HG02973 (cell line): ENCODE measurements around the gene BORCS5.
"Not testable (repeated sequence)": the region's sequence is repeated elsewhere in the genome, so short reads cannot be mapped to it uniquely, and the experiment has no call there.

Experiments
- ATAC-seq: cut with Tn5 transposase; IDR thresholded peaks from one replicate; pipeline ENCODE4 v1.9.1; 2021; ENCODE audit warnings: moderate library complexity; ENCODE audit not compliant: unreplicated experiment

The BORCS5 gene

DNA sequence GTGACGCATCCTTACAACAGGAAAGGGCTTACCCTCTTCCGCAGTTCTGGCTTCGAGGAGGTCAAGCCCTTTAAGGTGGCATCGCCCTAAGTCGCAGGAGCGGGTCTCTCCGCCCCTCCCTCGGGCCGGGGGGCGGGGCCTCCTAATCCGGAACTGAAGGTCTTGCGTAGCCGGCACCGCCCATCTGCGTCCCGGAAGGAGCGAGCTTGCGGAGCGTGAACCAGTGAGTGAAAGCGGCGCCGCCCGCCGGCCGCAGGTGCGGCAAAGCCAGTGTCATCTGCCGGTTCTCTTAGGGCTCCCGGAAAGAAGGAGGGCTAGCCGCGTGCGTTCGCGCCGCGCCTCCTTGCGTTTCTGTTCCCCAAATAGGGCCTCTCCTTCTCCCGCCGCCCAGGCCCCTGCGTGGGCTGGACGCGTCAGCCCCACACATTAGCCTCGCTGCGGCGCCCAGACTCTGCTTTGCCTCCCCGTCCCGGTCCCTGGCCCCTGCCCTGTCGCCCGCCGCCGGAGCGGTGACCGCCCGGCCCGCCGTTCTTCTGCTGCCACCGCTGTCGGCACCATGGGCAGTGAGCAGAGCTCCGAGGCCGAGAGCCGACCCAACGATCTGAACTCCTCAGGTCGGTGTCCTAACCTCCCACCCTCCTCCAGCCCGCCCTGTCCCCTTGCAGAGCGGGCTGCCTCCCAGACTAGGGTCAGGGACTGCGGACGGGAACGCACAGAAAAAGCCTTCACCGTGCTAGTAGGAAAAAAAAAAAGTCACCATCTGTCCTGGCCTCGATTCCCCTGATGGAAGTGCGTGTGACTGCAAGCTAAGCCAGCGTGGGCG, at the start of gene BORCS5:
Gene BORCS5 (plus strand): TSS at position 183 of the 823 bp plus-strand sequence. CDS start 374 bp downstream, at position 557.
- peak; percentile 90 for ATAC-seq

DNA sequence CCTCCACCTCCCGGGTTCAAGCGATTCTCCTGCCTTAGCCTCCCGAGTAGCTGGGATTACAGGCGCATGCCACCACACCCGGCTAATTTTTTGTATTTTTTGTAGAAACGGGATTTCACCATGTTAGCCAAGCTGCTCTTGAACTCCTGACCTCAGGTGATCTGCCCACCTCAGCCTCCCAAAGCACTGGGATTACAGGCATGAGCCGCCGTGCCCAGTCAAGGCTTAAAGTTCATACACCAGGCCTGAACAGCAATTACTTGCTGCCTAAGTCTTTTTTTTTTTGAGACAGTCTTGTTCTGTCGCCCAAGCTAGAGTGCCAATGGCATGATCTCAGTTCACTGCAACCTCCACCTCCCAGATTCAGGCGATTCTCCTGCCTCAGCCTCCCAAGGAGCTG, 46.2 kb upstream of the BORCS5 start:
- not testable (repeated sequence) for ATAC-seq

DNA sequence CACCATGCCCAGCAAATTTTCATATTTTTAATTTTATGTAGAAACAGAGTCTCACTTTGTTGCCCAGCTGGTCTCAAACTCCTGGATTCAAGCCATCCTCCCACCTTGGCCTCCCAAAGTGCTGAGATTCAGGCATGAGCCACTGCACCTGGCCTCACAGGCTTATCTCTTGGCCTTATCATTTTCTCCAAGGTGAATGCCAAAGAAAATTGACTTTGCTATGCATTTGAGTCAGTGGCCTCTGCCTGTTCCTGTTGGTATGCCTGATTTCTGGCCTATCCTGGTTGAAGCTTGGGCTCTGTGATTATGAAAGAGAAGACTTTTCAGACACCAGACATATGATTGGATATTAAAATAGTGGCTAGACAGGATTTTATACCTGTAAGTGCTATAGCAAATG, 41.0 kb upstream of the BORCS5 start:
- ATAC-seq = no peak

DNA sequence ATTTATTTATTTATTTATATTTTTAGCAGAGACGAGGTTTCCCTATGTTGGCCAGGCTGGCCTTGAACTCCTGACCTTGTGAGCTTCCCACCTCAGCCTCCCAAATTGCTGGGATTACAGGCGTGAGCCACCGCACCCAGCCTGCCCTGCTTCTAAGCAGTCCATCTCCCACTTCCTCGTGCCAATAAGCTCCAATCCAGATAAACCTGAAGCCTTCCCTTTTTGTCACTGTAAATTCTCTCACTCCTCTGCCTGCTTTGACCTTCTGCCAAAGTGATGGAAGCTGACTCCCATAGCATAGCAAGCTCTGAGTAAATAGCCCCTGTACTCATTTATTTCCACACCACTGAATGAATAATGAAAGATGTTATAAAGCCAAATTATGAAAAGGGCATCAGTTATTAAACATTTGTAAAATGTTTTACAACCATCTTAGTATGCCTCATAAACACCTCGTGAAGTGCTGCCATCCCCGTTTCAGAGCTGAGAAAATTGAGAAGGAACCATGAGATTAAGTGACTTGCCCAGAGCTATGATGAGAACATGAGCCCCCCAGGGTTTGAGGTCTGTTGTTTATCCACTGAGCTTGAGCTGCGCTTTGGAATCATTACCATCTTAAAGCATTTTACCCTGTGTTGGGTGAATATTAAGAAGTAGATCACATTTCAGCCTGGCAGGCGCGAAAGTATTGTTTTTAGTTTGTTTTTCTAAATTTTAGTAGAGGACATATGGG, 37.3 kb upstream of the BORCS5 start:
- ATAC-seq = no peak

DNA sequence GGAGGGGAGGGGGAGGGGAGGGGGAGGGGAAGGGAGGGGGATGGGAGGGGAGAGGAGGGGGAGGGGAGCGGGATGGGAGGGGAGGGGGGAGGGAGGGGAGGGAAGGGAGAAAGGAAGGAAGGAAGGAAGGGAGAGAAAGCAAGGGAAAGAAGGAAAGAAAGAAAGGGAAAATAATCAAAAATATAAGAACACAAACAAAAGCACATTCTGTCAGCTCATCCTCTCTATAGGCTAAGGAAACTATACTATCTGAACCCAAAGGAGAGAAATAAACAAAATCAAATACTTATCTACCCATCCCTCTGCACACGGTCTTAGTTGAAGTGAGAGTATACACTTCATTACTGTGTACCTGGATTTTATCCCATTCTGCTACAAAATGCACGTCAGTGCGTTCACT, 33.8 kb upstream of the BORCS5 start:
- ATAC-seq = no peak

DNA sequence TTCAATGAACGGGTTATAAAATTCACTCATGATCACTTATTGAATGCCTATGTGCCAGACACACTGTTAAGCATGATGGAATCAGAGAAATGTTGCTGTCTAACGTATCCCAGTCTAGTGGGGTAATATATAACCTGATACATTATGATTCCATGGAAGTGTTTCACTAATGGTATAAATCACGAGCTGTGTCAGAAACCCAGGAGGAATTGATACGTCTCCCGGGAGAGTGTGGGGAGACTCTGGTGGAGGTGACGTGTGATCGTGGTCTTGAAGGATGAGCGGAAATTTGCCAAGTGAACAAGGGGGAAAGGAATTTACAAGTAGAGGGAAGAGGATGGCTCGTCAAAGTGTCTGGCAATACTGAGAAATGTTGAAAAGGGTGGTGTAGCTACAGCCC, 33.3 kb upstream of the BORCS5 start:
- ATAC-seq = no peak

DNA sequence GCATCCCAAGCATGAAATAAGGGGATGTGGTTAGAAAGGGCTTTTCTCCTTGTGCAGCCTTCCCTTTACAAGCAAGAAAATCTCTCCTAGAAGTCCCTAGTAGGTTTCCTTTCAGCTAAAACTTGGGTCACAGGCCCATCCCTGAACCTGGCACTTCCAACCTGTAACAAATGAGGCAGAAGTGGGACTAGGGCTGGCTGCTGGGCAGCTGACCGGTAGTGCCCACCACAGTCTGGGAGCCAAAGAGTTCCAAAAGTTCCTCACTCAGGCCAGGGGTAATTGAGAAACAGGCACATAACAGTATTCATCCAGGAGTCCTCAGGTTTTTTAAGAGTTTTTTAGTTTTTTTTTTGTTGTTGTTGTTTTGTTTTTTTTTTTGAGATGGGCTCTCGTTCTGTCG, 30.6 kb upstream of the BORCS5 start:
- ATAC-seq = no peak

DNA sequence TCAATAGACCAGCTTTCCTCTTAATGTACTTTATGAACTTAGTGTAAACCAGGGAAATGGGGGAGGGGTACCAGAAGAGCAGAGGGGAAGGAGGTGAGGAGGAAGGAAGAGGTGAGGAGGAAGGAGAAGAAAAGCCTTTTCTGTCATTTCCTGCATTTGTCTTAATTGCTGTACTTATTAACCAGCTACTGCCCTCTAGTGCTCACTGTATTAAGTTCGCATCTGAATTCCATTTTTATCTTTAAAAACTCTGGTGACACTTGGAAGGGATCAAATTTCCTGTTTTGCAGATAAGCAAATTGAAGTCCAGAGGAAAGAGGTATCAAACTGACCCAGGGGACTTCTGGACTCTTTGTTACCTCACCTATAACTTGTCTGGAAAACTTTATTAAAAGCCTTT, 29.1 kb upstream of the BORCS5 start:
- ATAC-seq = no peak

DNA sequence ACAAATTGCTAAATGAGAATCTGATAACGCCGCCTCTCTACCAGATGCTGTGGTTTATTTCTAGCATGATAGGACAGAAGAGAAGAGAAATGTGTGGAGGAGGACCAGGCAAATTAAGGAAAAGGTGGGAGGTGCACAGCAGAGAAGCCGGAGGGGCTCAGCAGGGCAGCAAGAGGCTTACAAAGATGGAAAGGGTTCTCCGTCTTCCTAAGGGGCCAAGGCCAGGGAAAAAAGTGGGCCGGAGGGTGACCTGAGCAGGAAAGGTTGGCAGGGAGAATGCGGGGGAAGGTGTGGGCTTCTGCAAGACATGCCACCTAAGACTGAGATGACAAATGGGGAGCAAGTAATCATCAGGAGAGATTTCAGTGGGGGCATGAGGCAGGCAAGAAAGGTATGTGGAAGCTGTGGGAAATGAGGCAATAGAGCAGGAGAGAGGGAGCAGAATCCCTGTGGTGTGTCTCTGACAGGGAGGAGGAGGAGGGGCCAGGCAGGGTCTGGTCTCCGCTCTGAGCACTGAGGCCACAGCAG, 25.6 kb upstream of the BORCS5 start:
- ATAC-seq = no peak

DNA sequence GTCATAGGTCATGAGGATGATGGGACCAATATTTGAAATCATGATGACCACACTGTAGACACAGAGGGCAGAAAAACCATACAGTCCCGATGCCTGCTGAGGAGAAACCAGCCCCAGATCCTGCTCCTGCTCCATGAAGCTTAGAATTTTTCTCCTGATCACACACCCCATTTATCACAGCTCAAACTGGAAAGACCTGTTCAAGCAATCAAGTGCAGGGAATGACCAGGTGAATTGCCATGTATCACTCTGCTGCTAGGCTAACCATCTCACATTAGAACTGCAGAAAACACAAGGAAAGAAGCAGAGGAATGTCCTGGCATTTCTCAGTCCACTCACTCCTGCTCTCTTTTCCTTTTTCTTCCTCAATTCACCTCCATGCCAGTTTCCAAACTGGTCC, 25.0 kb upstream of the BORCS5 start:
- no peak for ATAC-seq

DNA sequence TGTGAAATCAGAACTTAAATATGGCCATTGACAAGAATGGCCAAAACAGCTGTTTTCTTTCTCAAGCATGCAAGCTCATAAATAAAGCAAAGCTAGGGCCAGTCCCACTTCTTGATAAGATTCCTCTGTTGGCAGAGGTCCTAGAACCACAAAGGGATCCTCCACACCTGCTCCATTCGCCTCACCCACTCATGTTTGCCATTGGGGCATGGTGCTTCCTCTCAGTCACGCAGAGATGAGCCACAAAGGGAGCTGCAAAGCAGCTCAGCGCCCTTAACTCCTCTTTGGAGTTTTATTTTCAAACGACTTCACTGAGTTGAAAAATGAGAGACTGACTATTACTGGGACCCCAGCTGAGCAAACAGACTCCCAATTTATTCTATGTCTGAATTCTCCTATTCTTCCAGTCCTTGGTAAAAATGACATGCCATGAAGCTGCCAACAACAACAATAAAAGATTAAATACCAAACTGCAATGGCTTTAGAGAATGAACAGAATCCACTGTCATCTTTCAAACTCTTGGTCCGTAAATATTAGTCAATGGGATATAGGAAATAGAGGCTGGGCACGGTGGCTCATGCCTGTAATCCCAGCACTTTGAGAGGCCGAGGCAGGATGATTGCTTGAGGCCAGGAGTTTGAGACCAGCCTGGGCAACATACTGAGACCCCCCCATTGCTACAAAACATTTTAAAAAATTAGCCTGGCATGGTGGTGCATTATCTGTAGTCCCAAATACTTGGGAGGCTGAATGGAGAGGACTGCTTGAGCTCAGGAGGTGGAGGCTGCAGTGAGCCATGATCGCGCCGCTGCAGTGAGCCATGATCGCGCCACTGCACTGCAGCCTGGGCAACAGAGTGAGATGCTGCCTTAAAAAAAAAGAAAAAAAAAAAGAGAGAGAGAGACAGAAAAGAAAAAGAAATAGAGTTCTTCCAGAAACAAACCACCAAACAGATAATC, 23.2 kb upstream of the BORCS5 start:
- no peak for ATAC-seq

DNA sequence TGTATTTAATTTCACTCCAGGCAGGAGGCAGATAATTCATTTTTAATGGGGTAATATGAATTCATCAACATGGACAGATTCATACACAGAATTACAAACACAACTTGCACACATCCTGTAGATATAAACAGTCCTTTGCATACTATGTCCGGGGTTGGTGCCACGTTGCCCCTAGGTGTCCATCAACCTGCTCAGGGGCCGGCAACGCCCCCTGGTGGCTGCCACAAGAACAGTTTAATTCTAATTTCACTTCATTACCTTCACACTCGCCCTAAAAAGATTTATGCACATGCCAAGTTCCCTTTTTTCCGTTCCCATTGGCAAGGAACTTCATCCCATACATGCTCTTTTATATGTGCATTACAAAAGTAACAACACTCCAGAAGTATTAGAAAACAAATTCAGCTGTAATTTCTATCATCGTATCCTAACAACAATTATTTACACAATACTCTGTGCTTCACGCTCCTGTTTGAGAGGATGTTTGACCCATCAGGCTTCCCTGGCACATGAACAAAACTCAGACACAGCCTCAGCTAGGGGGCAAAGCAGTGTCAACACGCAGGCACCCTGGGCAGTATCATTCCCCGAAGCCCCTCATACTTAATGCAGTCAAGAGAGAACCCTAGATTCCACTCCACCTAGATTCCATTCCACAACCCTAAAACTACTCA, 22.4 kb upstream of the BORCS5 start:
- peak; percentile 58 for ATAC-seq

DNA sequence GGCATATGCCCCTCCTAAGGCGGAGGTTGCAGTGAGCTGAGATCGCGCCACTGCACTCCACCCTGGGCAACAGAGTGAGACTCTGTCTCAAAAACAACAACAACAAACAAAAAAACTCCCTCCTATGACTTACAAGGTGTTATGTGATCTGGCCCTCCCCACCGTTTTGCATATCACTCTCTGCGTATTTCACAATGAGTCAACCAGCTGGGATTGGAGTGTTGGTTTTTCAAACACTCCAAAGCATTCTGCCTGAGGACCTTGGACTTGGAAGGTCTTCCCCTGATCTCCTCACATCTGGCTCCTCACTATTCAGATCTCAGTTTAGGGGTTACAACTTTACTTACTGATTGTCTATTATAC, 20.8 kb upstream of the BORCS5 start:
- peak; percentile 73 for ATAC-seq

DNA sequence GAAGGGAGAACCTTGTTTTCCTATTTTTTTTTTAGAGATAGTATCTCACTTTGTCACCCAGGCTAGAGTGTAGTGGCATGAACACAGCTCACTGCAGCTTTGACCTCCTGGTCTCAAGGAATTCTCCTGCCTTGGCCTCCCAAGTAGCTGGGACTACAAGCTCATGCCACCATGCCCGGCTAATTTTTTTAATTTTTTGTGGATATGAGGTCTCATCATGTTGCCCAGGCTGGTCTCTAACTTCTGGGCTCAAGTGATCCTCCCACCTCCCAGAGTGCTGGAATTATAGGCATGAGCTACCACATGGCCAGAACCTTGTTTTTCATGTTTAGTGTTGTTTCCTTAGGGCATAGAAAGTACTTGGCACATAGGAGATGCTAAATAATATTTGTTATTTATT, 20.4 kb upstream of the BORCS5 start:
- no peak for ATAC-seq

DNA sequence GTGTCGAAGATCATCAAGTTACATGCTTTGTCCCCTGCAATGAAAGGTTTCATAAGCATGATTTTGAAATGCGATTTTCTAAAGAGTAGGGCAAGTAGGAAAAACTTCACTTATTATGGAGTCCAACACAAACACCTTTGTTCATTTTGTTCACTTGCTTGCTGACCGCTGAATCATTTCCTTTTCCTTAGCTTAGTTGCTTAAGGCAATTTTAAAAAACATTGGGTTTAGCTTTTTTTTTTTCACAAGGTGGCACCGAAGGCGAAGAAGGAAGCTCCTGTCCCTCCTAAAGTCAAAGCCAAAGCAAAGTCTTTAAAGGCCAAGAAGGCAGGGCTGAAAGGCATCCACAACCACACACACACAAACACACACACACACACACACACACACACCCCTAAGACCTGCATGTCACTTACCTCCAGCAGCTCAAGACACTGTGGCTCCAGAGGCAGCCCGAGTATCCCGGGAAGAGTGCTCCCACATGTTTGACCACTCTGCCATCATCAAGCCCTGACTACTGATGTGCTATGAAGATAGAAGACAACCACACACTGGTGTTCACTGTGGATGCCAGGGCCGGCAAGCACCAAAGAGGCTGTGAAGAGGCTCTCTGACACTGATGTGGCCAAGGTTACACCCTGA, 18.2 kb upstream of the BORCS5 start:
- no peak for ATAC-seq

DNA sequence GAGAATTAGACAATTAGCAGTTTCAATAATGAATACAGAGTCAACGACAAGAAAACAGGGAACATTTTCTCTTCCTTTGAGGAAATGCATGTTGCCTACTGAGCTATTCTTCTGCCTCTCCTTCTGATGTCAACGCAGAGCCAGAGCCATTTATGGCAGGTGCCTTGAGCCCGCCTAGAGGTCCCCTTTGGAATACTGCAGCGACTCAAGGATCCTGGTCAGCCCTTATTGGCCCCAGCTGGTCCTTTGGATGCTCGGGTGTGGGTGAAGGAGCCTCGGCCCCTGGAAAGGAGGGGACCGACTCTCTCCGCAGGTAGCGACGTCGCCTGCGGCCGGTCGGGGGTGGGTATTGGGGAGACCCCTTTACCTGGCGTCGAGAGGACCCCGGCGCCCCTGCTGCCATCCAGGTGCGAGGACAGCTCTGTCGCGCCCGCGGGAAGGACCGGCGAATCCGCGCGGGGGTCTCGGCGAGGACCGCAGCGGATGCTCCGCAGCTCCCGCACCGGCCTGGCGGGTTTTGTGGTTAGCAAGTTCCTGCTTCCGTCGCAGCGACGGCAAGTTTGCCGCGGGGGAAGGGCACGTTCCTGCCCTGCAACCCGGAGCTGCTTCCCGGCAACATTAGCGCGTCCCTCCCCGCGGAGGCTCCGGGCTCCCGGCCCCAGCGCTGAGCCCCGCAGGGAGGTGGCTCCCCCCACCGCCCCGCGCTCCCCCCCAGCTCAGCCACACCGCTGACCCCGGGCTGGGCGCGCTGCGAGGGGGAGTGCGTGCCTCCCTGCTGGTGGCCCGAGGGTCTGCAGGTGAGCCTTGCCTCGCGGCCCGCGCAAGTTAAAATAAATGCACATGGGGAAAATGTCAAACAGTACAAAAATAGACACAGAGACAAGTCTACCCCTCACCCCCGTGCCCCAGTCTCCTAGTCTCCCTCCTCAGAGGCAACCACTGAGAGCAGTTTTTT, 6.9 kb upstream of the BORCS5 start, which contains the start of gene MANSC1:
Gene MANSC1 (minus strand): TSS at position 532 of the 955 bp plus-strand sequence. CDS start 6,928 bp downstream, outside the sequence.
- no peak for ATAC-seq

DNA sequence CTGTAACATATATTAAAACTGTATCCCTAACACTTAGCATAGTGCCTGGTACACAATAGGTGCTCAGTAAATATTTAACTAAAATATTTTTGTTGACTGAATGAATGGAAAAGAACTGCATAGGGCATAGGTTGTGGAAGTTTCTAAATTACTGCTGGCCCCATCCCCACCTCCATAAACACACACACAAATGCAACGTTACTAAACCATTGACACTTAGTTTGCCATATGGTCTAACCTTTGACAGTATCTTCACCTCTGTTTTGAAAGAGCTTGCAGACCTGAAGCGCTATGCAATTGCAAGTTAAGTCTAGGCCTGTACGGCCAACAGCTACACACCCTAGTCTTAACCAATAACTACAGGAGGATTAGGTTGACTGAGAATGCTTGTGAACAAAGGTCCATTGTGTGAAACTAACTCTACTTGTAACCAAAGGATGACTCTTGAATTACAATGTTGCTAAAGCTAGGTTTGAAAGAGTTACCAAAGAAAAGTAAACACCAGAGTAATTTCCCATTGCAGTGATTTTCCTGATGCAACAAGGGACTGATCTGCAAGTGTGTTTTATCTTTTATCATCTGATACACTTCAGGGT, 5.9 kb upstream of the BORCS5 start:
- ATAC-seq = no peak

DNA sequence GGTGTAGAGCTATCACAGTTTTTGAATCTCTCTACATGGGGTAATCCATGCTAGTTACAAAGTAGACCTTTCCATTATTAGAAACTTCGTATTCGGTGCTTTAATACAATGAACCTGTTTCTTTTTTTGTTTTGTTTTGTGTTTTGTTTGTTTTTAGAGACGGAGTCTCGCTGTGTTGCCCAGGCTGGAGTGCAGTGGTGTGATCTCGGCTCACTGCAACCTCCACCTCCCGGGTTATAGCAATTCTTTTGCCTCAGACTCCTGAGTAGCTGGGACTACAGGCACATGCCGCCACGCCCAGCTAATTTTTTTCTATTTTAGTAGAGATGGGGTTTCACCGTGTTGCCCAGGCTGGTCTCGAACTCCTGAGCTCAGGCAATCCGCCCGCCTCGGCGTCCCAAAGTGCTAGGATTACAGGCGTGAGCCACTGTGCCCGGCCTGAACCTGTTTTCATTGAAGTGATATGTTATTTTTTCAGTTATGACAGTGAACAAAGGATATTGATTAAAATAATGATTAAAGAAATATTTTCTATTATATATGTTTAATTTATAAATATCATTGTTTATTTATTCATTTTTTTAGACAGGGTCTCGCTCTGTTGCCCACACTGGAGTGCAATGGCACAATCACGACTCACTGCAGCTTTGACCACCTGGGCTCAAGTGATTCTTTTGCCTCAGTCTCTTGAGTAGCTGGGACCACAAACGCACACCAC, 5.3 kb upstream of the BORCS5 start:
- not testable (repeated sequence) for ATAC-seq
